COLO668 (cell line): ENCODE results near the gene ZNF470.
A peak's percentile ranks its signal among the peaks of the same experiment; 100 is the strongest.

Source experiments
- DNase-seq: peaks from one replicate; lab custom pipeline; 2025; ENCODE audit not compliant: unreplicated experiment; lab: John Stamatoyannopoulos, UW

ZNF470 gene

GRCh38 chr19:56608274-56608964, 41.2 kb downstream of the ZNF470 start:
- no peak for DNase-seq

- no peak for DNase-seq
Measured at GRCh38 chr19:56611288-56611687, 44.0 kb downstream of the ZNF470 start.

DNA sequence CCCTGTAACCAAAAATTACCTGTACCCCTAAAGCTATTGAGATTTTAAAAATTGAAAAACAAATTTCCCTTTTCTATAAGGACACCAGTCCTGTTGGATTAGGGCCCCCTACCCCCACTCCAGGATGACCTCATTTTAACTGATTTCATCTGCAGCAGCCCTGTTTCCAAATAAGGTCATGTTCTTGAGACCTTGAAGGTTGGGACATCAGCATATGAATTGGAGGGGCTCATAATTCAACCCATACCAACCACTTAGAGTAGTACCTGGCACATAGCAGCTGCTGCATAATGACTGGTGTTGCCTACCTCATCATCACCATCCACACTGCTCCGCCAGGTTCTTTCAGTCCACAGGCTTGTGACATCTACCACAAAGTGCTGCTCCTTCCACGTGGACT, 45.5 kb downstream of the ZNF470 start:
- DNase-seq = no peak

GRCh38 chr19:56613639-56614038, 46.4 kb downstream of the ZNF470 start:
- DNase-seq = no peak

- DNase-seq = peak; percentile 0
Measured at GRCh38 chr19:56617531-56617930, 50.3 kb downstream of the ZNF470 start.

- DNase-seq = no peak
Measured at GRCh38 chr19:56619121-56619520, 51.9 kb downstream of the ZNF470 start.

GRCh38 chr19:56622374-56622773, 55.1 kb downstream of the ZNF470 start:
- no peak for DNase-seq

DNA sequence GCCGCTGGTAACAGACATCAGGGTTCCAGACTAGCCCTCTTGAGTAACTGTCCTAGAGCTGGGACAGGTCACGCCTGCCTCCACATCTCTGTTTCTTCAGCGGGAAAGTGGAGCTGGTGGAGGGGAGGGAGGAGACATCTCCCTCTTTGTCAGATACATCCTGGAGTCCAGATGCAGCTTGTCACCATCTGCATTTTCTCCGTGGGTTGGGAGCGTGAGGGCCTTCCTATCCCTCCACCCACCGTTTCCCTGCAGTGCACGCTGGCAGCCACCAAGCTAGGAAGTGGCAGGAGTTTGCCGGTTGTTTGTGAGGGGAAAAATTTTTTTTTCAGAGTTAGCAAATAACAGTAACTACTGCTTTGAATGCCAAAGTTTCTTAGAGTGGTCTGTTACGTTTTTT, 55.7 kb downstream of the ZNF470 start:
- no peak for DNase-seq

DNA sequence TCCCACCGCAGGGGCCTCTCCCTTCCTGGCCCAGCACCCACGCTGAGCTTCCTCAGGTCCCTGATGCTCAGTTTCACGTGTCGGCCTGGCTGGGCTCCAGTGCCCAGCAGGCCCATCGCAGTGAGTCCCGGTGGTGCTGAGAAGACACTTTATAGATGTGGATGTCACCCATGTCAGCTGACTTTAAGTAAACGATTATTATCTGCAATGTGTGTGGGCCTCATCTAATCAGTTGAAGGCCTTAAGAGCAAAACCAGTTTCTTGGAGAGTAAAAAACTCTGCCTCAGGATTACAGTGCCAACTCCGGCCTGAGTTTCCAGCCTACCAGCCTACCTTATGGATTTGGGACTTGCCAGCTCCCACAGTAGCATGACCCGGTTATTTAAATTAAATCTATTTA, 58.4 kb downstream of the ZNF470 start:
- no peak for DNase-seq

DNA sequence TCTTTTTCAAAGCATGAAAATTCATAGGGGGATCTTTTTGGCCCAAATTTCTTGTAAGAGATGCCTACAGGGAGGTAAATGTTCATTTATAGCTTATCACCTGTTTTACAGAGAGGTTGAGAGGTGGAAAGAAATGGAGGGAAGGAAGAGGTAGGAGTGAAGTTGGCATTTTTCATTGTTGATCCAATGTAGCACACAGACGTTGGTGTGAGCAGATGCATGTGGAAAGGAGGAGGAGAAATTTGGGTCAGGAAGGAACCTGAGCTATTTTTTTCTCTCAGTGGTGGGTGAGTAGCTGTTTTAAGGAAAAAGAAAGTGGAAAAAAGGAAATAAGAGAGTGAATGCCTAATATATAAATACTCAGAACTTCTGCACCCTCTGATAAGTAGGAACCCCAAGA, 65.8 kb downstream of the ZNF470 start:
- DNase-seq = no peak

- DNase-seq = no peak
Measured at GRCh38 chr19:56637976-56638555, 70.8 kb downstream of the ZNF470 start.
